Endodermal cell (in vitro differentiated cells): ENCODE data around the gene DLGAP1. TPM values are rescaled to one million over a fixed set of nuclear protein-coding genes. Genes with fewer than 3 reads are reported as not detected.

Source experiments
- DNase-seq: peaks from one replicate; pipeline ENCODE4 v3.0.0-alpha.2; 2017
- H3K27ac ChIP-seq: 2 replicates; pipeline ENCODE4 v1.5.1; 2013; ENCODE audit warnings: mild to moderate bottlenecking, low read depth, low read length, moderate library complexity
- H3K27me3 ChIP-seq: 2 replicates; pipeline ENCODE4 v1.6.1; 2013; ENCODE audit warnings: mild to moderate bottlenecking, low read length, moderate library complexity; ENCODE audit not compliant: insufficient read depth, control insufficient read depth, poor library complexity, severe bottlenecking
- H3K36me3 ChIP-seq: 2 replicates; pipeline ENCODE4 v1.7.0; 2013; ENCODE audit warnings: mild to moderate bottlenecking, low read length, moderate library complexity; ENCODE audit not compliant: control insufficient read depth, insufficient read depth
- H3K4me1 ChIP-seq: one replicate; pipeline ENCODE4 v1.7.0; 2013; ENCODE audit warnings: low read length; ENCODE audit not compliant: control insufficient read depth, insufficient read depth
- H3K4me3 ChIP-seq: 2 replicates; pipeline ENCODE4 v1.5.1; 2013; ENCODE audit warnings: mild to moderate bottlenecking, low read length, moderate library complexity
- H3K9ac ChIP-seq: 2 replicates; pipeline ENCODE4 v1.6.1; 2013; ENCODE audit warnings: mild to moderate bottlenecking, low read length, moderate library complexity; ENCODE audit not compliant: poor library complexity, severe bottlenecking; ENCODE audit errors: extremely low read depth
- H3K9me3 ChIP-seq: 2 replicates; pipeline ENCODE4 v1.6.1; 2013; ENCODE audit warnings: mild to moderate bottlenecking, low read length, moderate library complexity; ENCODE audit not compliant: control insufficient read depth
- H3K27ac Mint-ChIP-seq: 2 replicates; pipeline ENCODE4 v1.8.0; 2020; ENCODE audit warnings: mixed read lengths
- H3K27me3 Mint-ChIP-seq: 2 replicates; pipeline ENCODE4 v1.8.0; 2021; ENCODE audit warnings: mild to moderate bottlenecking, mixed read lengths; ENCODE audit not compliant: insufficient read depth
- H3K36me3 Mint-ChIP-seq: 2 replicates; pipeline ENCODE4 v1.8.0; 2020; ENCODE audit warnings: low read depth, mixed read lengths
- H3K4me1 Mint-ChIP-seq: 2 replicates; pipeline ENCODE4 v1.8.0; 2020; ENCODE audit warnings: mixed read lengths
- H3K4me3 Mint-ChIP-seq: 2 replicates; pipeline ENCODE4 v1.8.0; 2020; ENCODE audit warnings: mild to moderate bottlenecking, moderate library complexity, mixed read lengths
- H3K9me3 Mint-ChIP-seq: 2 replicates; pipeline ENCODE4 v1.8.0; 2020; ENCODE audit warnings: mild to moderate bottlenecking, mixed read lengths
- CTCF ChIP-seq: fragments of 200-600 bp; sonication (generic); conservative IDR thresholded peaks from 2 replicates; pipeline ENCODE4 v1.5.0; 2021; ENCODE audit warnings: antibody characterized with exemption, mild to moderate bottlenecking
- WGBS, 2 experiments: methylation state at CpG; one replicate each; pipeline versions ENCODE4 v1.1.5 to v1.1.7; 2013; ENCODE audit warnings: missing lambda C conversion rate in 2 of 2, mixed read lengths in 1 of 2; ENCODE audit not compliant: insufficient coverage in 1 of 2, insufficient read length in 1 of 2; 5-methylcytosine and 5-hydroxymethylcytosine counted together
- total RNA-seq, 2 donors: library from RNA; stranded (reverse); fragmentation: NEBNext Ultra II Directional in 1 of 2; extraction: Animal tissue kit (Norgen Biotek cat#: 25700) in 1 of 2; gene quantifications; 2 replicates in 1 of 2; 3 replicates in 1 of 2; pipeline ENCODE4 v1.2.1, GENCODE V29; 2021

The DLGAP1 gene
- total RNA-seq, 2 donors from 2014 or later: 11.5 to 21.5 TPM

GRCh38 chr18:4200399-4200798 is 254.7 kb downstream of the DLGAP1 start:
- TF ChIP-seq CTCF: no peak
- H3K27me3 ChIP-seq: no peaks in the 10 kb centered on the region
- H3K36me3 ChIP-seq: no peaks in the 10 kb centered on the region
- H3K4me1 ChIP-seq: no peaks in the 10 kb centered on the region
- no peak overlapping the region for H3K4me3 ChIP-seq
- Mint-ChIP-seq H3K27me3 (no peaks in the 10 kb centered on the region), H3K4me3 (no peak overlapping the region), H3K27ac (no peak overlapping the region), H3K36me3 (no peaks in the 10 kb centered on the region), H3K9me3 (no peaks in the 10 kb centered on the region), H3K4me1 (peaks cover 5% of the 10 kb centered on the region)
- no peak overlapping the region for H3K27ac ChIP-seq
- no peak for DNase-seq
- H3K9me3 ChIP-seq: no peaks in the 10 kb centered on the region
- no peak overlapping the region for H3K9ac ChIP-seq

GRCh38 chr18:4198956-4199355 is 256.2 kb downstream of the DLGAP1 start:
- Histone ChIP-seq H3K36me3 (no peaks in the 10 kb centered on the region), H3K27me3 (no peaks in the 10 kb centered on the region), H3K27ac (no peak overlapping the region), H3K9me3 (no peaks in the 10 kb centered on the region), H3K9ac (no peak overlapping the region), H3K4me3 (no peak overlapping the region), H3K4me1 (no peaks in the 10 kb centered on the region)
- H3K27ac Mint-ChIP-seq: no peak overlapping the region
- no peaks in the 10 kb centered on the region for H3K36me3 Mint-ChIP-seq
- no peak for DNase-seq
- H3K9me3 Mint-ChIP-seq: no peaks in the 10 kb centered on the region
- no peak for TF ChIP-seq CTCF
- peaks cover 5% of the 10 kb centered on the region for H3K4me1 Mint-ChIP-seq
- no peak overlapping the region for H3K4me3 Mint-ChIP-seq
- H3K27me3 Mint-ChIP-seq: no peaks in the 10 kb centered on the region
- WGBS, 2 experiments: 91 to 99% methylated on average over 4 to 5 of the region's 5 CpGs

GRCh38 chr18:4196351-4196750 is 258.8 kb downstream of the DLGAP1 start:
- no peak for TF ChIP-seq CTCF
- Histone ChIP-seq H3K4me1 (no peaks in the 10 kb centered on the region), H3K36me3 (no peaks in the 10 kb centered on the region), H3K9ac (no peak overlapping the region), H3K4me3 (no peak overlapping the region), H3K27ac (peak overlapping the region; percentile 72), H3K27me3 (no peaks in the 10 kb centered on the region), H3K9me3 (no peaks in the 10 kb centered on the region)
- Mint-ChIP-seq H3K4me1 (peaks cover 5% of the 10 kb centered on the region), H3K36me3 (no peaks in the 10 kb centered on the region), H3K27me3 (no peaks in the 10 kb centered on the region), H3K27ac (no peak overlapping the region), H3K9me3 (no peaks in the 10 kb centered on the region), H3K4me3 (no peak overlapping the region)
- no peak for DNase-seq
- 77 to 91% methylated on average over 3 to 4 of the region's 4 CpGs for WGBS, 2 experiments
